ENCODE data around the gene MRFAP1.

MRFAP1 gene

DNA sequence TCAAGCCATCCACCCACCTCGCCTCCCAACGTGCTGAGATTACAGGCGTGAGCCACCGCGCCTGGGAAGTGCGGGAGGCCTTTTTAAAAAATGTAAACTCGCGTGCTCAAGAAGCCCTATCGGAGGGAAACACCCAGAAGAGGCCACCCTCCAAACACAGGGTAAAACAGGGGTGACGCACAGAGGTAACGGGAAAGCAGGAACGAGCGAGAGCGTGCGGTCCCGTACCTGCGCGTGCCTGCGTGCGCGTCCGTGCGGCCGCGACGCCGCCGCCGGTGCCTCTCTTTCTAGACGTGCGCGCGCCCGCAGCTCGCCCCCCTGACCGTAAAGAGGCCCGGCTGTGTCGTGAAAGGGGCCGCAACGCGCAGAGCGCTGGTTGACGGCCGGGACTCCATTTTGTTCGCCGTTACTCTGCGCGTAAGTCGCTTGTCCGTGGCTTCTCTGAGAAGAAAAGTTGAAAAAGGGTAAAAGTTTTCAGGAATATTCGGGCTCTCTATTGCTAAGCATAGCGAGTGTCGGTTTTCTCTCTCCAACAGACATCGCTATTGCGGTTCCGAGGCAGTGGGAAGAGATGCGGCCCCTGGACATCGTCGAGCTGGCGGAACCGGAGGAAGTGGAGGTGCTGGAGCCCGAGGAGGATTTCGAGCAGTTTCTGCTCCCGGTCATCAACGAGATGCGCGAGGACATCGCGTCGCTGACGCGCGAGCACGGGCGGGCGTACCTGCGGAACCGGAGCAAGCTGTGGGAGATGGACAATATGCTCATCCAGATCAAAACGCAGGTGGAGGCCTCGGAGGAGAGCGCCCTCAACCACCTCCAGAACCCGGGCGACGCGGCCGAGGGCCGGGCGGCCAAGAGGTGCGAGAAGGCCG, at the start of gene MRFAP1:
Gene MRFAP1, plus strand, starts transcription at position 394 of the 872 bp plus-strand sequence. Its CDS starts 178 bp downstream, at position 572.
- peak; percentile 93 for DNase-seq

DNA sequence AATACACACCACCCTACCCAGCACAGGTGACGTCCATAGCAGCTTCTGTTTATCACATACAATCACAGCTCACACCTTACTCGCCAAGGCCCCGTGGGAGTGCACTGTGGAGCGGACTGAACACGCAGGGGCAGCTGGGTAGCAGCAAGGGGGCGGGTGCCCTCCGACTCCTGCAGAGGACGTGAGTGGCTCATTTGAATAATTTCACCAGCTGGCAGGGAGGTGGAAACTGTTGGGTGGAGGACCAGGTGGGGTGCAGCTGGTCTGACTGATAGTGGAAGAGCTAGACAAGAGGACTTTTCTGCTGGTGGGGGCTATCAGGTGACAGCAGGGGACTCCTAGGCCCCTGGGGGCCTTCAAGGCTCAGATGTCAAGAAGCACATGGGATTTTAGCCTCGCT, 49.2 kb upstream of the MRFAP1 start:
- DNase-seq: no peak

DNA sequence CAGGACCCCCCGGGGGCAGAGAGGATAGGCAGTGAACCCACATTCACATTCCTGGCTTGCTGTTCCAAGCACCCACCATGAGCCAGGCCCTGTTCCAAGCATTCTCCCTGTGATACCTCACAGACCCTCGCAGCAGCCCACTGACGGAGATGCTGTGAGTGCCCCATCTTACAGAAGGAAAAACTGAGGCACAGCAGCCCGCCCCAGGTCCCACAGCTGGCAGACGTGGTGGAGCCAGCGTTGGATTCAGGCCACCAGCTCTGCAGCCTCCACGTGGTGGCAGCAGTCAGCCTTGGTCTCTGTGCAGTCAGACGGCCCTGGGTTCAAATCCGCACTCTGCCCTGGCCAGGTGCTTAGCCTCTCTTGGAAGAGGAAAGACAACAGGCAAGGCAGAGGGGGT, 48.7 kb upstream of the MRFAP1 start:
- no peak for DNase-seq

DNA sequence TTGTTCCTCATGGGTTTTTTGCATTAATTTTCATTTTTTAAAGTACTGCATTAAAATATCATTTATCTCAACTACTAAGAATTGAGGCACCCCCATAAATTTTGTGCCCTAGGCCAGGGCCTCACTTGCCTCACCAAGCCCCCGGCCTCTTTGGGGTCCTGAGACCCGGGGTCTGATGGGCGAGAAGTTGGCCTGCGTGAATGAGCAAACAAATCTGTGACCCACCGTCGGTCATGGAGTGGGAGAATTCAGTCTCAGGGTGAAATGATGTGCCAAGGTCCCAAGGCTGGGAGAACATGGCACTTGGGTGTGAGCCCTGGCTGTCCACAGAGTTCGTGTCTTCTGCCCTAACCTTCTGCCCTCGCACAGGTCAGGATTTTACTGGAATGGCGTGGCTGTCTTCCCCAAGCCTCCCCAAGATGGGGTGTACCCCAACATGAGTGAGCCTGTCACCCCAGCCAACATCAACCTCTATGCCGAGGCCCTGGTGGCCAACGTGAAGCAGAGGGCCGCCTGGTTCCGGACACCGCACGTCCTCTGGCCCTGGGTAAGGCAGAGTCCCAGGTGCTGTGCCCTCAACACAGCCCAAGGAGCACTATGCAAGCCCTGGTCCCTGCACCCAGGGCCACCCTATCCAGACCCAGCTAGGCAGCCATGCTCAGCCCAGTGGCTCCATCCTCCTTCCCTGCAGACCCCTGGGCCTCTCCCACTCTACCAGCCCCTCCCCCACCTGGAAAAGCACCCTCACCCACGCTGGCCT, 47.5 kb upstream of the MRFAP1 start:
- DNase-seq: no peak

DNA sequence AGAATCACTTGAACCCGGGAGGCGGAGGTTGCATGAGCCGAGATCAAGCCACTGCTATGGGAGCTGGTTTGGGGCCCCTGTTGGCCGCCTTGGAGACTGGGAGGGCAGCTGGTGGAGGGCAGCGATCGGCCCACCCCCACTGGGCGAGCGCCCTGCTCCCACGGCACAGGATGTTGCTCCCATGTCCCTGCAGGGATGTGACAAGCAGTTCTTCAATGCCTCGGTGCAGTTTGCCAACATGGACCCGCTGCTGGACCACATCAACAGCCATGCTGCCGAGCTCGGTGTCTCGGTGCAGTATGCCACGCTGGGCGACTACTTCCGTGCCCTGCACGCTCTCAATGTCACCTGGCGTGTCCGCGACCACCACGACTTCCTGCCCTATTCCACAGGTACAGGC, 46.1 kb upstream of the MRFAP1 start:
- no peak for DNase-seq

DNA sequence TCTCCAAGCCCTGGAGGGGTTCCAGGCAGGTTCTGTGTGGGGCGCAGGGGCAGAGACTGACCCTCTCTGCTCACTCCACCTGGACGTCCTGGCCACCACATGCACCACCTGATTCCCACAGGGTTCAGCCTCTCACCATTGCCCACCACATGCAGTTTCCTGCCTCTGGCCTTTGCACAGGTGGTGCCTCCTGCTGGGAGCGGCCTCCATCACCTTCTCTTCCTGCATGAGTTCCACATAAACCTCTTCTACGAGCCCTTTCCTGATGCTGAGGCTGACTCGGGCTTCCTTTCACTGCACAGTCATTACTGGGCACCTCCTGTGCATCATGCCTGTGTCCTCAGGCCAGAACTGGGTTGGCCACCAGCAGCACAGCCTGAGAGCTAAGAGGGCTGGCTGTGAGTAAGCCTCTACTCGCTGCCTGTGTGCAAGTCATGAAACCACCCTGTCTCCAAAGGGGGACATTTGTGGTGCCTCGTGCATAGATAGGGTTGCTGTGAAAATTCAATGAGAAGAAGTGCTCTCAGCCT, 45.6 kb upstream of the MRFAP1 start:
- no peak for DNase-seq

DNA sequence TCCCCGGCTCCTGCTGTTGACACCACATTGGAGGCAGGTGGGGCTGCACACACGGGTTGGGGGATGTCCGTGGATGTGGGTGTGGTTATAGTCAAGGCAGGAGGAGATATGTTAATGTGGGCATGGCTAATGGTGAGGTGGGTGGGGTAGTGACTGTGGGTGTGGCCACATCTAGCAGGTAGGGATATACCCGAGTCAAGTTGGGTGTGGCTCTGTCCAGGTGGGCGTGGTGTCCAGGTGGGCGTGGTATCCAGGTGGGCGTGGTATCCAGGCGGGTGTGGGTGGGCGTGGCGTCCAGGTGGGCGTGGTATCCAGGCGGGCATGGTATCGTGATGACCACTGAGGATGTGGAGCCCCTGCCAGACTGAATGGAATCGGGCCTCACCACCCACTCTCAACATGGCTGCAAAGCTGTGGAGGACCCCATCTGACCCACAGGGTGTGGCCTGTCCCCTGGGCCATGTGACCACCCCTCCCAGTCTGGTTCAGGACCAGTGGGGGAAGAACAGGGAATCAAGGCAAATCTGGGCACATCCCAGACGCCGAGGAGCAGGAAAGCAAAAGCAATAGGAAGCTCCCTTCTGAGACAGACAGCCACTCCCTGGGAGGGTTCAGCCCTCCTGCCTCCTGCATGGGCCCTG, 44.5 kb upstream of the MRFAP1 start:
- no peak for DNase-seq

DNA sequence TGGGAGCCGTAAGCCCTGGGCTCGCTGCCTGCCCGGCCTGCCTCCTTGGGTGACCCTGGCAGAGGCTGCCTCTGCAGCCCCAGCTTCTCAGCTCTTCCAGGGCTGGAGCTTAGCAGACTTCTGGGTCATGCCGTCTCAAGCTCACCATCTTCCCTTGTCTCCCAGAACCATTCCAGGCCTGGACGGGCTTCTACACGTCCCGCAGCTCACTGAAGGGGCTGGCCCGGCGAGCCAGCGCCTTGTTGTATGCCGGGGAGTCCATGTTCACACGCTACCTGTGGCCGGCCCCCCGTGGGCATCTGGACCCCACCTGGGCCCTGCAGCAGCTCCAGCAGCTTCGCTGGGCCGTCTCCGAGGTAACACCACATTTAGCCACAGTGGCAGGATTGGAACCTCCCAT, 43.5 kb upstream of the MRFAP1 start:
- no peak for DNase-seq

DNA sequence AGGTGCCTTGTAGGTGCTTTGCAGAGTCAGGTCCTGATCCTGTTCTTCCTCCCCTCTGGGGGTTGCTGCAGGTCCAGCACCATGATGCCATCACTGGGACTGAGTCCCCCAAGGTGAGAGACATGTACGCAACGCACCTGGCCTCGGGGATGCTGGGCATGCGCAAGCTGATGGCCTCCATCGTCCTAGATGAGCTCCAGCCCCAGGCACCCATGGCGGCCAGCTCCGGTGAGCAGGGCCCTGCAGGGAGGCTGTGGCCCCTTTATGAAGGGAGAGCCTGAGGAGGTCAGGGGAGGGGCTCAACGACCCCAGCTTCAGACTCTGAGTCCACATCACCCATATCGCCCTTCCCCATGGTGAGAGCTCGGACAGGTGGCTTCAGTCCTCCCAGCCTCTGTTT, 42.4 kb upstream of the MRFAP1 start:
- no peak for DNase-seq

DNA sequence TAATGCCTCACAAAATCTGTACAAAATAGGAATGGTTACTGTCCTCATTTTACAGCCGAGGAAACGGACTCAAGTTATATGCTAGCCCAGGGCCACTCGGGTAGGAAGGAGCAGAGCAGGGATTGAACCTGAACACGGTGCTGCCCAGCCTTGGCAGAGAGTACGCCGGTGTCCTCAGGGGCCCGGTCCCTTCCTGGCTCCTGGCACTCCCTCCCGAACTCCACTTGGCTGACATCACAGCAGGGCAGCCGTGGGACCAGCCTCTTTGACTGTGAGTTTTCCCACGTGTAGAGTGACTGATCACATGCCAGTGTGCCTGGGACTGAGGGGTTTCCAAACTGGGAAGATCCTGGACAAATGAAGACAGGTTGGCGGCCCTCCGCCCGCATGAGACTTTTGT, 41.8 kb upstream of the MRFAP1 start:
- no peak for DNase-seq

DNA sequence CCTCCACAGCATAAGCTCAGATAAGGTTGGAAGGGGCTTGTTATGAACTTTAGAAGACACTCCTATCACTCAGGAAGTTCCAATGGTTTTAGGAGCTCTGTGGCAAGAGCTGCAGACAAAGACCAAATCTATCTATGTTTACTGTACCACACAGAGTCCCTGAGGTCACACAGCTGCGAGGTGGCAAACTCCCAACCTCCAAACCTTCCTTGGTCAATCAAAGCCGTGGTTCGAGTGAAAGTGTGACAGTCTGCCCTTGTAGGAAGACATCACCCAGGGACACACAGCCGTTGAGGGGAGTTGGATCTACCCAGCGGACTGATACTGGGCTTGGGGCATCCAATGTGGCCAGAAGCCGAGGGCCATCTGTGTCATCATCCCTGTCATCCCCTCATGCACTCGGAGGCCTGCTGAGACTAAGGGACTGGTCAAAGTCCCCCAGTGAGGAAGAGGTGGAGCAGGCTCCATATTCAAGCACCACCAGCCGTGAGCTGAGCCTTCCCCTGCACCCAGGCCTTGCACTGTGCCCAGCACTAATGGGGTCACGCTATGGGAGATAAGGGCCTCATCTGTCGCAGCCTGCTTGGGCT, 38.7 kb upstream of the MRFAP1 start:
- no peak for DNase-seq

DNA sequence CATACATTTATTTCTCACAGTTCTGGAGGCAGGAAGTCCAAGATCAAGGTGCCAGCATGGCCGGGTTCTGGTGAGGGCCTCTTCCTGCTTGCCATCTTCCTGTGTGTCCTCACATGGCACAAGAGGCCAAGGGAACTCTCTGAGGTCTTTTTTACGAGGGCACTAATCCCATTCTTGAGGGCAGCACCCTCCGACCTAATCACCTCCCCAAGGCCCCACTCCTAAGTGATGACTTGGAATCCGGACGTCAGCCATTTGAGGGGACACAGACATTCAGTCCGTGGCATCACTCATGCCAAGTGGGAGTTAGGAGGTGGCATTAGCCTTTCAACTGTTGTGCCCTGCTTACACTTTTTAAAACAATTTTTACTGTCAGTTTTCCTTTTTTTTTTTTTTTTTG, 38.2 kb upstream of the MRFAP1 start:
- DNase-seq: no peak

DNA sequence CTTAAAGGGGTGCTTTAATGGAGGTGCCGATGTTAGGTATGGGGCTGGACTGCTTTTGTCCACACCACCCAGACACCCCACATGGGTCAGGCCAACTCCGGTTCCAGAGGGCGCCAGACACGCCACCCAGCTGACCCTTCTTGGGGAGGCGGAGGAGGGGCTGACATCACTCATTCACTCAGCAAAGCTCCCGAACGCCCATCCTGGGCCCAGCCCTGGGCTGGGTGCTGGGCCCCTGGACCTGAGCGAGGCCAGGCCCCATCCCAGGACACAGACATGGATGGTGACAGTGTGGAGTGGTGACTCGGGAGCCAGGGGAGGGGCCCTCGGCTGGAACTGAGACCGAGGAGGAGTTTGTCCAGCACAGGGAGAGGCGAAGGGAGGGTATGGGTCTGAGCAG, 37.4 kb upstream of the MRFAP1 start:
- no peak for DNase-seq

DNA sequence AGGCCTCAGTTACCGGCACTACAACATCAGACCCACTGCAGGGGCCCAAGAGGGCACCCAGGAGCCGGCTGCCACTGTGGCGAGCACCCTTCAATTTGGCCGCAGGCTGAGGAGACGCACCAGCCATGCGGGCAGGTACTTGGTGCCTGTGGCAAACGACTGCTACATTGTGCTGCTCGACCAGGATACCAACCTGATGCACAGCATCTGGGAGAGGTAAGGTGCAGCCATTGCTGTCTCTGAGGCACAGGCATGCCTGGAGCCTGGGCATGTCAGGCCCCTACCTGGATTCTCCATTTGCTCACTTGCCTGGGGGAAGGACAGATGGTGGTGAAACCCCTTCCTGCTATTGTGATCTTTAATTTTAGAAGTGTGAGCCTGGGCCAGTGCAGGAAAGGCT, 35.4 kb upstream of the MRFAP1 start:
- DNase-seq: no peak

DNA sequence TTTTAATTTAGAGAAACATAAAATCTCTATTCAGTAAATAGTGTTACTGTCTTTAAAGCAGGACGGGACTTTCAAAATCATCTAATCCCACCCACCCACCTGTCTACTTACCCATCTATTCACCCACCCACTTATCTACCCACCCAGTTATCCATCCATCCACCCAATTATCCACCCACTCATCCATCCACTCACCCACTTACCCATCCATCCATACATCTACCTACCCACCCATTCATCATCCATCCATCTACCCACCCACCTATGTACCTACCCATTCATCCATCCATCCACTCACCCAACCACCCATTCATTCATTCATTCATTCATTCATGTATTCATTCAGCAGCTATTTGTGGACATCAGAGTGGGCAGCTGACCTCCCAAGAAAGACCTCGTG, 34.9 kb upstream of the MRFAP1 start:
- DNase-seq: no peak

DNA sequence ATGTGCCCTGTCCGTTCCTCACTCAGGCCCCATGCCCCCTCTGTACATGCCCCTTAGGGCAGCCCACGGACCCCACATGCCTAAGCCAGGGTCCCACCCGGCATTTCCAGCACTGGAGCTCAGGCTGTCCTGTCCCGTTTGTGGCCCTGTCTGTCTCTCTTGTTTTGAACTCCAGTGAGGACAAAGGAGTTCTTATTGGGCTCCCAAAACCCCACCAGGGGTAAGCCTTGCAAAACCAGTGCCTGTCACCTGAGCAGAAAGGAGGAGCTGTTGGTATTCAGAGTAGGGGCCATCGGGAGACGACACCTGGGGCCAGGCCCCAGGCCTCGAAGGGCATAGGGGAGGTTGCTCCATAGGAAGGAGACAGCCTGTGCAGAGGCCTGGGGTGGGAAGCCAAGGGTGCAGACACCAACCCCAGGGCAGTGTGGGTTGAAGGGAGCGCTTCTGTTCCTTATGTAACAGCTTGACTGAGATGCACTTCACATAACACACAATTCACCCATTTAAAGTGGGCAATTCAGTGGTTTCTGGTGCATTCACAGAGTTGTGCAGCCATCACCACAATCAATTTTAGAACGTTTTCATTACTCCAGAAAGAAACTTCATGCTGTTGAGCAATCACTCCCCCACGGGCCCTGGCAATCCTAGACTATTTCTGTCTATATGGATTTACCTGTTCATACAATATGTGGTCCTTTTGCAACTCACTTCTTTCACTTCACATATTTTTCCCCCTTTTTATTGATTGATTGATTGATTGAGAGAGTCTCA, 33.8 kb upstream of the MRFAP1 start:
- DNase-seq: no peak

DNA sequence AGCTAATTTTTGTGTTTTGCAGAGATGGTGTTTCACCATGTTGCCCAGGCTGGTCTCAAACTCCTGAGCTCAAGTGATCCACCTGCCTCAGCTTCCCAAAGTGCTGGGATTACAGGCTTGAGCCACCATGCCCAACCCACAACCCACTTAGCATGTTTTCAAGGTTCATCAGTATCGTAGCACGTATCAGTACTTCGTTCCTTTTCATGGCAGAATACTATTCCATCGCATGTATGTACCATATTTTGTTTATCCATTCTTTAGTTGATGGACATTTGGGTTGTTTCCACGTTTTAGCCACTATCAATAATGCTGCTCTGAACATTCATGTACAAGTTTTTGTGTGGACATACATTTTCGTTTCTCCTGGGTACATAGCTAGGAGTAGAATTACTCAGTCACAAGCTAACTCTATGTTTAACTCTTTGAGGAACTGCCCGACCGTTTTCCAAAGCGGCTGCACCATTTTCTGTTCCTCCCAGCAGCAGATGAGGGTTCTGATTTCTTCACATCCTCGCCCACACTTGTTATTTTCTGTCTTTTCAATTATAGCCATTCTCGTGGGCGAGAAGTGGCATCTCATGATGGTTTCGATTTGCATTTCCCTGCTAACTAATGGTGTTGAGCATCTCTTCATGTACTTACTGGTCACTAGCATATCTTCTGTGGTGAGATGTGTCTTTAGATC, 33.0 kb upstream of the MRFAP1 start:
- no peak for DNase-seq

DNA sequence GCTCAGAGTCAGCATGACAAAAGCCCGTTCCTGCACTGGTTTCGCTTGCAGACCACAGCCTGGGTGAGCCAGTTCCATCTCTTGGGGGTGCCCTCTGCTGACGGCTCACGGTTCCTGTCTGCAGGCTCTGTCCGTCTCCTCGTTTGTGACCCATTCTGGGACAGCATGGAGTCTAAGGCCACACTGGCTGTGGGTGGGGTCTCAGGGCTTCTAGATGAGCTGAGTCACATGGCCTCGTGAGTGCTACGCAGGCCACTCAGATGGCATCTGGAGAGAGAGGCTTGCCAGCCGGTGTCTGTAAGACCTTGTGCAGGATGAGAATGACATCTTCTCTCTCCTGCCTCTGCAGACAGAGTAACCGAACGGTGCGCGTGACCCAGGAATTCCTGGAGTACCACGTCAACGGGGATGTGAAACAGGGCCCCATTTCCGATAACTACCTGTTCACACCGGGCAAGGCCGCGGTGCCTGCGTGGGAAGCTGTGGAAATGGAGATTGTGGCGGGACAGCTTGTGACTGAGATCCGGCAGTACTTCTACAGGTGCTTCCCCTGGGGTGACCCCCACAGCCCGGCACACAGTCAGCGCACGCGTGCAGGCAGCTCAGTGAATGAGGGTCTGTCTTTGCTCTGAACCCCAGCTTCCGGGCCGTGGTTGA, 31.6 kb upstream of the MRFAP1 start:
- DNase-seq: no peak

DNA sequence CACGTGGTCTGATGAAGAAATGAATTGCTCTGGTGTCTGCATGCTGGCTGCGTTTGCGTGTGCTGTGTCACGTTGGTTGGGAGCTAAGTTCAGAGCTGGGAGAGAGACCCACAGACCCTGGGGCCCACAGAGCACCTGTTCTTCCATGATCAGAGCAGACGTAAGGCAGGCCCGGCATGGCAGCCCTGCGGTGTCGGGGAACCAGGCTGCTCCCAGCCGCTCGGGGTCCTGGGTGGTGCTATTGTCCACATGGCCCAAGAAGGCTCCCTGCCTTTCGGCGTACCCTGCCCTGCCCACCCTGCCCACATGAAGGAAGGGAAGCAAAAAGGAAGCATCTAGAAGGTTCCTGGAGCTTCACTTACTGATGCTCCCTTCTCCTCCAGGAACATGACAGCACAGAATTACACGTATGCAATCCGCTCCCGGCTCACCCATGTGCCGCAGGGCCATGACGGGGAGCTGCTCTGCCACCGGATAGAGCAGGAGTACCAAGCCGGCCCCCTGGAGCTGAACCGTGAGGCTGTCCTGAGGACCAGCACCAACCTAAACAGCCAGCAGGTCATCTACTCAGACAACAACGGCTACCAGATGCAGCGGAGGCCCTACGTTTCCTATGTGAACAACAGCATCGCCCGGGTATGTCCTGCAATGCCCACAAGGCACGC, 30.9 kb upstream of the MRFAP1 start:
- no peak for DNase-seq

DNA sequence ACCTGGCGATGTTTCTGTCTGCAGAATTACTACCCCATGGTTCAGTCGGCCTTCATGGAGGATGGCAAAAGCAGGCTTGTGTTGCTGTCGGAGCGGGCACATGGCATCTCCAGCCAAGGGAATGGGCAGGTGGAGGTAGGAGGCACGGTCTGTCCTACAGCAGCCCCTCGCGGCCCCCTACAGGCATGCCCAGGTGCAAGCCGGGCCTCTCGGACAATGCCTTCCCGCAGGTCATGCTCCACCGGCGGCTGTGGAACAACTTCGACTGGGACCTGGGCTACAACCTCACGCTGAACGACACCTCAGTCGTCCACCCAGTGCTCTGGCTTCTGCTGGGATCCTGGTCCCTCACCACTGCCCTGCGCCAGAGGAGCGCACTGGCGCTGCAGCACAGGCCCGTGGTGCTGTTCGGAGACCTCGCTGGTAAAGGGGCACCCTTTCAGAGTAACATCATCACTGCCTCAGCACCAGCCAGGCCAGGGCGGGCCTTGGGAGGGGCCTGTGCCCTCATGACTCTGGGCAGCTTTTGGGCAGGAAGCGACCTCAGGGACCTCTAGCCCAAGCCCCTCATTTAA, 29.5 kb upstream of the MRFAP1 start:
- no peak for DNase-seq
